A549 (cell line): ENCODE results near the gene SETBP1. TPM values are rescaled to one million over a fixed set of nuclear protein-coding genes. Genes with fewer than 3 reads are reported as not detected.

Experiments used
- ATAC-seq, 2 experiments: fragments of 200-7000 bp in 1 of 2; fragments of >200 bp in 1 of 2; cut with Nextera tagmentation in 1 of 2; cut with Tn5 transposase in 1 of 2; 3 replicates each; pipeline versions ENCODE4 v1.8.0 to v1.9.1; 2018 to 2020; ENCODE audit warnings: mild to moderate bottlenecking in 1 of 2, moderate library complexity in 1 of 2
- CTCF ChIA-PET: fragments of 300-600 bp; sonication (Branson Sonifier 250); formaldehyde crosslinking; extraction: SDS; loops from one replicate; lab custom pipeline; 2021; ENCODE audit warnings: antibody characterized with exemption, inconsistent platforms; lab: Yijun Ruan, JAX
- POLR2A ChIA-PET: fragments of 350-600 bp; formaldehyde crosslinking; extraction: SDS; loops from one replicate; lab custom pipeline; 2021; ENCODE audit warnings: antibody characterized with exemption, inconsistent platforms; lab: Yijun Ruan, JAX
- DNase-seq, 2 experiments: peaks; one replicate each; pipeline versions ENCODE4 v3.0.0 to v3.0.0-alpha.2; 2011 to 2016; ENCODE audit warnings: low read depth in 1 of 2, low spot score in 1 of 2
- FAIRE-seq: peaks from 2 replicates; lab custom pipeline; 2011; peaks lifted over from hg19 to GRCh38; lab: Jason Lieb, UNC
- H3K27ac ChIP-seq, 2 experiments: fragments of >200 bp; sonication (Bioruptor Twin); formaldehyde crosslinking; 3 replicates each; pipeline ENCODE4 v1.5.1; 2016 to 2017
- H3K4me1 ChIP-seq: fragments of >200 bp; sonication (Bioruptor Twin); formaldehyde crosslinking; 3 replicates; pipeline ENCODE4 v1.6.1; 2016
- H3K4me2 ChIP-seq: fragments of >200 bp; sonication (Bioruptor Twin); formaldehyde crosslinking; 3 replicates; pipeline ENCODE4 v1.6.1; 2016
- H3K4me3 ChIP-seq: fragments of >200 bp; sonication (Bioruptor Twin); formaldehyde crosslinking; 3 replicates; pipeline ENCODE4 v1.5.1; 2016
- H3K9me3 ChIP-seq: fragments of >200 bp; sonication (Bioruptor Twin); formaldehyde crosslinking; 3 replicates; pipeline ENCODE4 v1.6.1; 2016
- BHLHE40 ChIP-seq: IDR thresholded peaks from 2 replicates; pipeline ENCODE4 v1.6.1; 2012; ENCODE audit warnings: low read depth, low read length, inconsistent platforms
- CHD4 ChIP-seq: fragments of 200-600 bp; sonication (generic); IDR thresholded peaks from 2 replicates; pipeline ENCODE4 v1.6.1; 2016; ENCODE audit warnings: antibody characterized with exemption, mild to moderate bottlenecking, borderline replicate concordance
- EHMT2 ChIP-seq: fragments of 200-600 bp; sonication (generic); IDR thresholded peaks from 2 replicates; pipeline ENCODE4 v1.6.1; 2016; ENCODE audit warnings: antibody characterized with exemption, low read depth, mild to moderate bottlenecking, moderate library complexity
- EP300 ChIP-seq, 2 experiments: fragments of >200 bp; sonication (Bioruptor Twin); formaldehyde crosslinking; IDR thresholded peaks; 2 replicates in 1 of 2; 3 replicates in 1 of 2; pipeline ENCODE4 v1.6.1; 2016 to 2017
- FOSL2 ChIP-seq, 2 experiments: fragments of 450-650 bp in 1 of 2; fragments of >200 bp in 1 of 2; sonication (Bioruptor Twin) in 1 of 2; formaldehyde crosslinking; IDR thresholded peaks; 2 replicates each; pipeline versions ENCODE4 v1.5.0 to v1.6.1; 2016 to 2020; ENCODE audit warnings: mild to moderate bottlenecking in 1 of 2, moderate library complexity in 1 of 2
- FOXS1 ChIP-seq: fragments of 250-450 bp; sonication (Bioruptor Pico); IDR thresholded peaks from 2 replicates; pipeline ENCODE4 v1.5.0; 2020; ENCODE audit warnings: mild to moderate bottlenecking, moderate library complexity
- JUN ChIP-seq, 2 experiments: fragments of >200 bp; sonication (Bioruptor Twin); formaldehyde crosslinking; IDR thresholded peaks; 2 replicates in 1 of 2; 3 replicates in 1 of 2; pipeline ENCODE4 v1.6.1; 2016 to 2017
- JUNB ChIP-seq: fragments of >200 bp; sonication (Bioruptor Twin); formaldehyde crosslinking; IDR thresholded peaks from 2 replicates; pipeline ENCODE4 v1.6.1; 2016
- KDM1A ChIP-seq: fragments of 200-600 bp; sonication (generic); IDR thresholded peaks from 2 replicates; pipeline ENCODE4 v1.6.1; 2016; ENCODE audit warnings: low read depth, mild to moderate bottlenecking
- KDM5A ChIP-seq: fragments of 200-600 bp; sonication (generic); IDR thresholded peaks from 2 replicates; pipeline ENCODE4 v1.6.1; 2016; ENCODE audit warnings: antibody characterized with exemption, mild to moderate bottlenecking
- NFE2L2 ChIP-seq: fragments of 150-350 bp; conservative IDR thresholded peaks from 2 replicates; pipeline ENCODE4 v1.6.1; 2014; ENCODE audit warnings: low read length
- PHF8 ChIP-seq: fragments of 200-600 bp; sonication (generic); IDR thresholded peaks from 2 replicates; pipeline ENCODE4 v1.6.1; 2016; ENCODE audit warnings: low read depth, mild to moderate bottlenecking, antibody characterized with exemption, moderate library complexity, borderline replicate concordance
- SREBF2 ChIP-seq: fragments of 450-650 bp; IDR thresholded peaks from 2 replicates; pipeline ENCODE4 v1.6.1; 2014; ENCODE audit warnings: mild to moderate bottlenecking, moderate library complexity
- TFCP2L1 ChIP-seq: fragments of 250-450 bp; sonication (Bioruptor Pico); IDR thresholded peaks from 2 replicates; pipeline ENCODE4 v1.5.0; 2021; ENCODE audit warnings: mild to moderate bottlenecking
- TP53 ChIP-seq: fragments of 250-450 bp; sonication (Bioruptor Pico); IDR thresholded peaks from 2 replicates; pipeline ENCODE4 v1.5.0; 2021; ENCODE audit warnings: mild to moderate bottlenecking, moderate library complexity
- WGBS: methylation state at CpG from one replicate; pipeline ENCODE4 v1.1.6; 2017; ENCODE audit errors: missing lambda C conversion rate; 5-methylcytosine and 5-hydroxymethylcytosine counted together
- polyA plus RNA-seq, 4 experiments: library from polyadenylated mRNA; depleted of rRNA in 3 of 4; stranded (reverse); fragments of >200 nt; fragmentation: RNase III in 1 of 4; extraction: RNeasy Plus Mini Kit Qiagen cat#74134 plus additional on column Dnase treatment in 1 of 4; gene quantifications; 2 replicates in 3 of 4; 3 replicates in 1 of 4; pipeline ENCODE4 v1.2.3, GENCODE V29; 2011 to 2017
- TF ChIP-seq, protein P1 (sequence below): fragments of 200-600 bp; sonication (generic); IDR thresholded peaks from 2 replicates; pipeline ENCODE4 v1.6.1; 2016; ENCODE audit warnings: antibody characterized with exemption, mild to moderate bottlenecking, moderate library complexity
- TF ChIP-seq, protein P2 (sequence below): IDR thresholded peaks from 2 replicates; pipeline ENCODE4 v1.6.1; 2012
- TF ChIP-seq, protein P3 (sequence below): fragments of 250-450 bp; sonication (Bioruptor Pico); IDR thresholded peaks from 2 replicates; pipeline ENCODE4 v1.5.0; 2020; ENCODE audit warnings: low read depth, mild to moderate bottlenecking, moderate library complexity
- TF ChIP-seq, protein P4 (sequence below): fragments of >200 bp; sonication (Bioruptor Twin); formaldehyde crosslinking; IDR thresholded peaks from 2 replicates; pipeline ENCODE4 v1.6.1; 2016
- TF ChIP-seq, protein P5 (sequence below): fragments of 450-650 bp; IDR thresholded peaks from 2 replicates; pipeline ENCODE4 v1.6.1; 2014; ENCODE audit warnings: antibody characterized with exemption
- TF ChIP-seq, protein P6 (sequence below): IDR thresholded peaks from 2 replicates; pipeline ENCODE4 v1.6.1; 2012; ENCODE audit warnings: low read depth, borderline replicate concordance

SETBP1 gene
- polyA plus RNA-seq, 2 of the 4 experiments (the other 2 are of a cell fraction): 0.50 to 1.9 TPM

DNA sequence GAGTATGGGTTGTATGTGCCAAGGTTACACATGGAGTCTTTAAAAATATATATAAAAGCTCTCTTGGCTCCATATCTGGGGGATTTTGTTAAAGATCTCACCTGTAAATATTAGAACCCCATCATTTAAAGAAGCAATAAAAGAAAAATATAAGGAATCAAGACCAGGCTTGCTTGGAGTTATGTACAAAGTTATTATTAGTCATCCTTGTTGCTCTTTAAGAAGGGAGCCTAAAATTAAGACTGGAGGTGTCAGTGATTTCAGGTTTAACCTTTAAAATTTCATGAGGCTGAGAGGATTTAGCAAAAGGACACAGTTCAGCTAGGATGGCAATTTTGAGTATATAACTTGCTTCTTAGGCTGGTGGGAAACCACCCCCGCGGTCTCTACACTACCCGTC is 181.4 kb downstream of the SETBP1 start:
- Histone ChIP-seq H3K4me2 (no peak overlapping the region), H3K4me1 (no peaks in the 10 kb centered on the region), H3K27ac (no peak overlapping the region), H3K9me3 (no peaks in the 10 kb centered on the region), H3K4me3 (no peak overlapping the region)
- 91% methylated on average over 3 of the region's 3 CpGs for WGBS
- FAIRE-seq: no peak
- no peak for ATAC-seq
- no peak for DNase-seq
- no peak for TF ChIP-seq EP300 (IDR thresholded peaks at IDR 0.05)
- TF ChIP-seq CHD4: no peak
- TF ChIP-seq, protein P1, sequence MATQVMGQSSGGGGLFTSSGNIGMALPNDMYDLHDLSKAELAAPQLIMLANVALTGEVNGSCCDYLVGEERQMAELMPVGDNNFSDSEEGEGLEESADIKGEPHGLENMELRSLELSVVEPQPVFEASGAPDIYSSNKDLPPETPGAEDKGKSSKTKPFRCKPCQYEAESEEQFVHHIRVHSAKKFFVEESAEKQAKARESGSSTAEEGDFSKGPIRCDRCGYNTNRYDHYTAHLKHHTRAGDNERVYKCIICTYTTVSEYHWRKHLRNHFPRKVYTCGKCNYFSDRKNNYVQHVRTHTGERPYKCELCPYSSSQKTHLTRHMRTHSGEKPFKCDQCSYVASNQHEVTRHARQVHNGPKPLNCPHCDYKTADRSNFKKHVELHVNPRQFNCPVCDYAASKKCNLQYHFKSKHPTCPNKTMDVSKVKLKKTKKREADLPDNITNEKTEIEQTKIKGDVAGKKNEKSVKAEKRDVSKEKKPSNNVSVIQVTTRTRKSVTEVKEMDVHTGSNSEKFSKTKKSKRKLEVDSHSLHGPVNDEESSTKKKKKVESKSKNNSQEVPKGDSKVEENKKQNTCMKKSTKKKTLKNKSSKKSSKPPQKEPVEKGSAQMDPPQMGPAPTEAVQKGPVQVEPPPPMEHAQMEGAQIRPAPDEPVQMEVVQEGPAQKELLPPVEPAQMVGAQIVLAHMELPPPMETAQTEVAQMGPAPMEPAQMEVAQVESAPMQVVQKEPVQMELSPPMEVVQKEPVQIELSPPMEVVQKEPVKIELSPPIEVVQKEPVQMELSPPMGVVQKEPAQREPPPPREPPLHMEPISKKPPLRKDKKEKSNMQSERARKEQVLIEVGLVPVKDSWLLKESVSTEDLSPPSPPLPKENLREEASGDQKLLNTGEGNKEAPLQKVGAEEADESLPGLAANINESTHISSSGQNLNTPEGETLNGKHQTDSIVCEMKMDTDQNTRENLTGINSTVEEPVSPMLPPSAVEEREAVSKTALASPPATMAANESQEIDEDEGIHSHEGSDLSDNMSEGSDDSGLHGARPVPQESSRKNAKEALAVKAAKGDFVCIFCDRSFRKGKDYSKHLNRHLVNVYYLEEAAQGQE: no peak
- TF ChIP-seq PHF8: no peak
- TF ChIP-seq TP53 (CRISPR knock-in tag): no peak
- TF ChIP-seq, protein P2, sequence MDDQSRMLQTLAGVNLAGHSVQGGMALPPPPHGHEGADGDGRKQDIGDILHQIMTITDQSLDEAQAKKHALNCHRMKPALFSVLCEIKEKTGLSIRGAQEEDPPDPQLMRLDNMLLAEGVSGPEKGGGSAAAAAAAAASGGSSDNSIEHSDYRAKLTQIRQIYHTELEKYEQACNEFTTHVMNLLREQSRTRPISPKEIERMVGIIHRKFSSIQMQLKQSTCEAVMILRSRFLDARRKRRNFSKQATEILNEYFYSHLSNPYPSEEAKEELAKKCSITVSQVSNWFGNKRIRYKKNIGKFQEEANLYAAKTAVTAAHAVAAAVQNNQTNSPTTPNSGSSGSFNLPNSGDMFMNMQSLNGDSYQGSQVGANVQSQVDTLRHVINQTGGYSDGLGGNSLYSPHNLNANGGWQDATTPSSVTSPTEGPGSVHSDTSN: no peak
- no peak for TF ChIP-seq TFCP2L1 (CRISPR knock-in tag)
- TF ChIP-seq BHLHE40: no peak
- TF ChIP-seq, protein P3, sequence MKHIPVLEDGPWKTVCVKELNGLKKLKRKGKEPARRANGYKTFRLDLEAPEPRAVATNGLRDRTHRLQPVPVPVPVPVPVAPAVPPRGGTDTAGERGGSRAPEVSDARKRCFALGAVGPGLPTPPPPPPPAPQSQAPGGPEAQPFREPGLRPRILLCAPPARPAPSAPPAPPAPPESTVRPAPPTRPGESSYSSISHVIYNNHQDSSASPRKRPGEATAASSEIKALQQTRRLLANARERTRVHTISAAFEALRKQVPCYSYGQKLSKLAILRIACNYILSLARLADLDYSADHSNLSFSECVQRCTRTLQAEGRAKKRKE (CRISPR knock-in tag): no peak
- no peak for TF ChIP-seq EHMT2
- no peak for TF ChIP-seq FOXS1 (CRISPR knock-in tag)
- TF ChIP-seq NFE2L2: no peak
- TF ChIP-seq KDM5A: no peak
- TF ChIP-seq JUN (IDR thresholded peaks at IDR 0.05): no peak
- TF ChIP-seq, protein P4, sequence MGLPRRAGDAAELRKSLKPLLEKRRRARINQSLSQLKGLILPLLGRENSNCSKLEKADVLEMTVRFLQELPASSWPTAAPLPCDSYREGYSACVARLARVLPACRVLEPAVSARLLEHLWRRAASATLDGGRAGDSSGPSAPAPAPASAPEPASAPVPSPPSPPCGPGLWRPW: no peak
- TF ChIP-seq JUNB: no peak
- TF ChIP-seq SREBF2: no peak
- POLR2A ChIA-PET: no interaction called here
- CTCF ChIA-PET: no interaction called here

DNA sequence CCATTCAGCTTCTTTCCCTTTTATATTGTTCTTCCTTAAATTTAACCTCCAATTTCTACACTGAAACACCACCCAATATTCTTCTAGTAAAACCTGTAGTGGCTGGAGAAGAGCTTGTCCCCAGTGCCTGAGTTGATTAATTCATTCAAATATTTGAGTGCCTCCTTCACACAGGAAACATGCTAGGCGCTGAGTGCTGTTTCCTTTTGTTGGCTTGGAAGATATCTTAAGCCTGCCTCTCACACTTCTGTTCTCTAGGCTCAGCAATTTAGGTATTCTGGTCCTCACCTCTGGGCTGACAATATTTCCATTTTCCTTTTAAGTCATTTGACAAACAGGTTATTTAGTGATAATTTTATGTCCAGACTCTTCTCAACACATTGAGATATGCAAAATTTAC is 185.4 kb downstream of the SETBP1 start:
- POLR2A ChIA-PET: no interaction called here
- no peaks in the 10 kb centered on the region for H3K4me1 ChIP-seq
- no peak overlapping the region for H3K27ac ChIP-seq
- CTCF ChIA-PET: no interaction called here
- FAIRE-seq (no peak), ATAC-seq (no peak), DNase-seq (no peak)
- no peaks in the 10 kb centered on the region for H3K9me3 ChIP-seq
- H3K4me3 ChIP-seq: no peak overlapping the region
- H3K4me2 ChIP-seq: no peak overlapping the region
- 69% methylated on average over 1 of the region's 1 CpG for WGBS
- TF ChIP-seq KDM1A (no peak), FOSL2 (IDR thresholded peaks at IDR 0.05) (no peak), FOSL2 (CRISPR knock-in tag; IDR thresholded peaks at IDR 0.05) (no peak), TP53 (CRISPR knock-in tag) (no peak), KDM5A (no peak)
- TF ChIP-seq, protein P5, sequence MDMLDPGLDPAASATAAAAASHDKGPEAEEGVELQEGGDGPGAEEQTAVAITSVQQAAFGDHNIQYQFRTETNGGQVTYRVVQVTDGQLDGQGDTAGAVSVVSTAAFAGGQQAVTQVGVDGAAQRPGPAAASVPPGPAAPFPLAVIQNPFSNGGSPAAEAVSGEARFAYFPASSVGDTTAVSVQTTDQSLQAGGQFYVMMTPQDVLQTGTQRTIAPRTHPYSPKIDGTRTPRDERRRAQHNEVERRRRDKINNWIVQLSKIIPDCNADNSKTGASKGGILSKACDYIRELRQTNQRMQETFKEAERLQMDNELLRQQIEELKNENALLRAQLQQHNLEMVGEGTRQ: no peak
- TF ChIP-seq, protein P1: no peak
- TF ChIP-seq, protein P6, sequence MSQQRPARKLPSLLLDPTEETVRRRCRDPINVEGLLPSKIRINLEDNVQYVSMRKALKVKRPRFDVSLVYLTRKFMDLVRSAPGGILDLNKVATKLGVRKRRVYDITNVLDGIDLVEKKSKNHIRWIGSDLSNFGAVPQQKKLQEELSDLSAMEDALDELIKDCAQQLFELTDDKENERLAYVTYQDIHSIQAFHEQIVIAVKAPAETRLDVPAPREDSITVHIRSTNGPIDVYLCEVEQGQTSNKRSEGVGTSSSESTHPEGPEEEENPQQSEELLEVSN: no peak
- TF ChIP-seq, protein P2: no peak
